SJCRH30 (cell line): ENCODE measurements around the gene LNX1. TPM values are rescaled to one million over a fixed set of nuclear protein-coding genes. Genes with fewer than 3 reads are reported as not detected.

Experiments
- DNase-seq, 2 experiments: peaks; one replicate each; pipeline ENCODE4 v3.0.0-alpha.2; 2015 to 2020
- H3K27ac ChIP-seq: fragments of 250-450 bp; sonication (Bioruptor Pico); 2 replicates; pipeline ENCODE4 v1.5.1; 2020; ENCODE audit warnings: mild to moderate bottlenecking, moderate library complexity
- H3K27me3 ChIP-seq: fragments of 250-450 bp; sonication (Bioruptor Pico); 2 replicates; pipeline ENCODE4 v1.5.1; 2020; ENCODE audit warnings: mild to moderate bottlenecking, moderate library complexity
- H3K36me3 ChIP-seq: fragments of 250-450 bp; sonication (Bioruptor Pico); 2 replicates; pipeline ENCODE4 v1.5.1; 2020; ENCODE audit warnings: mild to moderate bottlenecking, moderate library complexity
- H3K4me1 ChIP-seq: fragments of 250-450 bp; sonication (Bioruptor Pico); 2 replicates; pipeline ENCODE4 v1.5.1; 2020; ENCODE audit warnings: mild to moderate bottlenecking, moderate library complexity
- H3K4me3 ChIP-seq: fragments of 250-450 bp; sonication (Bioruptor Pico); 2 replicates; pipeline ENCODE4 v1.5.1; 2020; ENCODE audit warnings: mild to moderate bottlenecking, moderate library complexity
- H3K9me3 ChIP-seq: fragments of 250-450 bp; sonication (Bioruptor Pico); replicated peaks from 2 replicates; pipeline ENCODE4 v1.5.1; 2020; ENCODE audit warnings: mild to moderate bottlenecking, moderate library complexity
- total RNA-seq: library from RNA; depleted of rRNA; stranded (reverse); fragments of >200 nt; shearing (Covaris generic); gene quantifications from 2 replicates; pipeline ENCODE4 v1.2.3, GENCODE V29; 2014

Gene LNX1
- total RNA-seq, 1 experiment from 2014 or later = 3.4 TPM

DNA sequence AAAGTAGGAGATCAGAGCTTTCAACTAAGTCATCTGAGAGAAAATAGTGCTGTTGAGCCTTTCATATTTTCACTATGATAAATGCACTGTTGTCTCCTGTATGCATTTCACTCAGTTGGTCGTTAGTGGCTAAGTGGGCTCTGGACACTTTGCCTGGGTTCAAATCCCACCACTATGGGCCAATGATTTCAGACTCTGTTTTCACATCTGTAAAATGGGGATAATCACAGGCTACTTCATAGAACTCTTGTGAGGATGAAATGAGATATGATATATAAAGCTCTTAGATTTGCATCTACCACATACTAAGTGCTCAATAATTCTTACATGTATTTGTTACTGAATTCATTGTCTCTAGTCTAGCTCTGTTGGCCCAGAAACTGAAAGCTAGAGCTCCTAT is 16.8 kb downstream of the LNX1 start:
- no peak overlapping the region for H3K4me3 ChIP-seq
- no peaks in the 10 kb centered on the region for H3K27me3 ChIP-seq
- no peak for DNase-seq
- peaks cover 41% of the 10 kb centered on the region for H3K4me1 ChIP-seq
- H3K9me3 ChIP-seq = no peaks in the 10 kb centered on the region
- H3K36me3 ChIP-seq = no peaks in the 10 kb centered on the region
- H3K27ac ChIP-seq = no peak overlapping the region

DNA sequence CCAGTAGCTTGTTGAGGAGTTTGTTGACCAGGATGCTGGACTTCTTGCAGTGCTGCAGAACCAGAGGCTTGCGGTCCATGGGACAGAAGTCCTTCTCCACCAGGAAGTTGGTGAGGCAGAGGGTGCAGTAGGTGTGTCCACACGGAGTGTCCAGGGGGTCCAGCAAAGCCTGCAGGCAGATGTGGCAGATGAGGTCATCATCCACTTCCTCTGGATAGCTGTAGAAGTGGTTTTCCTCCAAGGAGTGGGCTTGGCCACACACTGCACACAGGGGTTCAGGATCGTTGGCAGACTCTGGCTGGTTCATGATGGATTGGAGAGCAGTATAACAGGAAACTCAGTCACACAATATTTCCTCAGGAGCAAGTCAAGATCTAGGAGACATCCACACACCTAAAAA is 17.6 kb downstream of the LNX1 start:
- H3K27ac ChIP-seq = no peak overlapping the region
- DNase-seq = peak; percentile 33 to 37
- H3K27me3 ChIP-seq = no peaks in the 10 kb centered on the region
- peaks cover 39% of the 10 kb centered on the region for H3K4me1 ChIP-seq
- no peaks in the 10 kb centered on the region for H3K9me3 ChIP-seq
- H3K4me3 ChIP-seq = no peak overlapping the region
- no peaks in the 10 kb centered on the region for H3K36me3 ChIP-seq

DNA sequence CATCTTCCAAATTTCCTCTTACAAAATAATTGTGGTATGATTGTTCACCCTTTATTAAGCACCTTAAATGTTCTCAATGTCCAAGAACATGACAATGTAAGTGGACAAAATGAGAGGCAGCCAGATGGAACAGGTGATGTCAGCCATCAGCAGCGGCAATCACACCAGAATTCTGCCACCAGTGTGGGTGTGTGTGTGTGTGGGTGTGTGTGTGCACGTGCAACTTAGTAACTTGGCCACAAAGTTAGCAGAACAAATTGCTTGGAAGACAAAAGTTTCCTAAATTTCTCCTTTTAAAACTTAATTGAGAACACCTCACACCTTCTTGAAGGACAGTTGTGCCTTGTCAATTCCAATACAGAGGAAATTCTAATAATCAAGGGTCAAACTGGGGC is 18.7 kb downstream of the LNX1 start:
- H3K36me3 ChIP-seq = no peaks in the 10 kb centered on the region
- peaks cover 38% of the 10 kb centered on the region for H3K4me1 ChIP-seq
- peak overlapping the region; percentile 59 for H3K27ac ChIP-seq
- peak in 1 of 2 experiments; percentile 24 for DNase-seq
- H3K4me3 ChIP-seq = no peak overlapping the region
- no peaks in the 10 kb centered on the region for H3K27me3 ChIP-seq
- no peaks in the 10 kb centered on the region for H3K9me3 ChIP-seq

DNA sequence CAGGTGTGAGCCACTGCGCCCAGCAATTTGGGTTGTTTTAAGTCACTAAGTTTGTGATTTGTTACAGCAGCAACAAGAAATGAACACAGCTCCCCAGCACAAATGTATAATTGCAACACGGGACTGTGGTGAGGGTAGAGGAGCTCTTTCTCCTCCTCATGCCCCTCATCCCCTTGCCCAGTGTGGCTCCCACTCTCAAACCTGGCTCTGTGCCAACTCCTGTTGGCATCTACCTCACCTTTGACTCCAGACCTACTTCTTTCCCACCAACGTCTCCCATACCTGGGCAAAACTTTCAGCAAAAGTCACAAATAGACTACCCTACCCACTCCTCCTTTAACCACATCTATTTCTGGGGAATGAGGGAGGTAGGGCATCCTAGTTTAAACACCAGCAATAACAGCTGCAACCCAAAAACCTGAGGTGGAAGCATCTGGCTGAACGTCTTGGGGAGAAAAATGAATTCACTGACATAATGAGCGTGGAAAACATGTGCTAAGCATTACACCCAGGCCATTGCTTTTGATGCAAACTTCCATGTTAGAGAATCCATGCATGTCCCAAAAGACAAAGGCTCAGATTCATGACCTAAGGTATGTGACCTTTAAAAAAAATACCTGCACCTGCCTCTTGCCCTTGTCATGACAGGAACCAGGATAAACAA is 19.2 kb downstream of the LNX1 start:
- peak; percentile 58 to 86 for DNase-seq
- no peak overlapping the region for H3K4me3 ChIP-seq
- H3K27ac ChIP-seq = peak overlapping the region; percentile 59
- H3K36me3 ChIP-seq = no peaks in the 10 kb centered on the region
- no peaks in the 10 kb centered on the region for H3K27me3 ChIP-seq
- peaks cover 33% of the 10 kb centered on the region for H3K4me1 ChIP-seq
- no peaks in the 10 kb centered on the region for H3K9me3 ChIP-seq

DNA sequence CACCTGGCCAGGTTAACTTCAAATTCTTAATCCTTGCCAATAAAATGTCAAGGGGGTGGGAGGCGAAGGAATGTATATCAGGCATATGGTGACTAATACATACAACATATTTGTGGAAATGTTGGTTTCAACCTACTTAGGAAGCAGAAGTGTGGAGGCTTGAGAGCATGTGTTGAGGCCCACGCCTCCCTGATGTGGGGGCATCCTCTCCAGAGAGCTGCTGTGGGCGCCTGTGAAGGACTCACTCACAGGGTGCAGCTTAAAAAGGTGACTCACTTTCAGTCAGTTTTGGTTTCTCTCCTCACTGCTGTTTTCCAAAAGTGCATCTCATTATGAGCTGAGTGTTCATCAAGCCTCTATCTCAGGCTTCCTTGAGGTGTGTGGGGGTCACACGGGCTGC is 27.5 kb downstream of the LNX1 start:
- H3K27me3 ChIP-seq = no peaks in the 10 kb centered on the region
- peak; percentile 64 to 68 for DNase-seq
- peaks cover 12% of the 10 kb centered on the region for H3K4me1 ChIP-seq
- no peaks in the 10 kb centered on the region for H3K9me3 ChIP-seq
- H3K27ac ChIP-seq = no peak overlapping the region
- no peaks in the 10 kb centered on the region for H3K36me3 ChIP-seq
- no peak overlapping the region for H3K4me3 ChIP-seq

DNA sequence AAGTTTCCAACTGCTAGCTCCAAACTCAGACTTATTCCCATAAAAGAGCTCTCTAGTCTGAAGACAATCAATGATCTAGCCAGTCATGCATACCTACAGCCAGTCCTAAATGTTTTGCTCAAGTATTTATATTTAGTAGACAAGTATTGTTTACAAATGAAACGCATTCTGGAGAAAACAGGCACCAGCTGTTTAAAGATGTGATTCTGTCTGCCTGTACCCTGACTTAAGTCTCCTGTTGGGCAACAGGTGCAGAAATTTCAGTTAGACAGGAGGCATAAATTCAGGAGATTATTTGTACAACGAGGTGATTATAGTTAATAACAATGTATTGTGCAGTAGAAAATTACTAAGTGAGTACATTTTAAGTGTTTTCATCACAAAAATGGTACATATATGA is 28.9 kb downstream of the LNX1 start:
- peak in 1 of 2 experiments; percentile 31 for DNase-seq
- Histone ChIP-seq H3K4me1 (peaks cover 15% of the 10 kb centered on the region), H3K27ac (no peak overlapping the region), H3K9me3 (no peaks in the 10 kb centered on the region), H3K36me3 (no peaks in the 10 kb centered on the region), H3K4me3 (no peak overlapping the region), H3K27me3 (no peaks in the 10 kb centered on the region)

DNA sequence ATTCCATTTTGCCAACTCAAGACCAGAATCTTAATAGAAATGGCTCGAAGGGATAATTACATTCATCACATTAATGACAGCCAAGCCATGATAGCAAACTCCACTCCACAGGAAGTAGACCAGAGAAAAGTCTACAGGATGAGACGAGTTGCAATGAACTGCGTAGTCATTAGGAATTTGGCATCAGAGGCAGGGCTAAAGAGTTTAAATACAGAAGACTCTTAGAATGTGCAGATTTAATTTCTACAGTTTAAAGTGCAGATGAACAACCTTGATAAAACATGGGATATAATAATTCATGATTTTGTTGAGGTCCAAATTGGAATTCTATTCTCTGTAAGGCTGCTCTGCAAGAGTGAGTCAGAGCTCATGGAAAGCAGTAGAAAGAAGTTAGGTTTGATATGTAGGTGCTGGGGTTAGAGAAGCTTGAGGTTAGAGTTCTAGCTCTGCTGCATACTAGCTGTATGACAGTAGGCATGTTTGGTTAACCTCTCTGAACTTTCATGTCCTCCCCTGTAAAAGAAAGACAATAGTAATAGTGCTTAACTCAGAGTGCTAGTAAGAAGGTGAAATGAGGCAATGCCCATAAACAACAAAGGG is 32.2 kb downstream of the LNX1 start:
- peaks cover 20% of the 10 kb centered on the region for H3K4me1 ChIP-seq
- no peak for DNase-seq
- no peak overlapping the region for H3K27ac ChIP-seq
- no peaks in the 10 kb centered on the region for H3K27me3 ChIP-seq
- no peaks in the 10 kb centered on the region for H3K36me3 ChIP-seq
- H3K9me3 ChIP-seq = no peaks in the 10 kb centered on the region
- no peak overlapping the region for H3K4me3 ChIP-seq

DNA sequence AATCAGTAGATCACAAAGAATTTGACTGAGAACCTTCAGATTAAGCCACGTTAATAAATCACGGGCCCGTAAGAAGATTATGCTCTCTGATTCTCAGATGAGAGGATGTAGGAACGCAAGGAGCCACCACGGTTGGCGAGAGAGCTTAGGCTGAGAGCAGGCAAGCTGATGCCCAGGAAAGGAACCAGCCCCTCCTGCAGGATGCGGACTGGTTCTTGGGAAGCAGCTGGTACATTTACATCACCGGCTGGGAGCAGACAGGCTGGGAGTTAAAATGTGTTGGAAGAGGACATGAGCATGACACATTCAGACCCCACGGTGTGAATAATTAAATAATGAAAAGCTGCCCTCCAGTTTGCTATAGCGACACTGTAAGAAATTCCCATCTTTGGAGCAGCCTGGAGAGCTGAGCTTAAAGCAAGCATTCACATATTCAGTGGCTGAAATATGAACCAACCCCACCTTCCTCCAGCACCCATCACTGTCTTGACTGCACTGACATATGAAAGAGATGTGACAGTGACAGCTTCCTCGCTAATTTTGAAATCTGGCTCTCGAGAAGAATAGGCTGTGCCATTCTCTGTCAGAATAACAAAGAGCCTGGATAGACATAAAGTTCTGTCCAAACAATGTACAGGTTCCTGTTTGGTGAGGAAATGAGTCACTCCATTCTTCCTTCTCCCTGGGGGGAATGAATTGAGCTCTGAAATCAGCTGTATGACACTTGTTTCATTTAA is 33.1 kb downstream of the LNX1 start:
- no peak overlapping the region for H3K4me3 ChIP-seq
- H3K9me3 ChIP-seq = no peaks in the 10 kb centered on the region
- H3K36me3 ChIP-seq = no peaks in the 10 kb centered on the region
- DNase-seq = peak; percentile 22 to 23
- H3K27ac ChIP-seq = no peak overlapping the region
- no peaks in the 10 kb centered on the region for H3K27me3 ChIP-seq
- H3K4me1 ChIP-seq = peaks cover 18% of the 10 kb centered on the region

DNA sequence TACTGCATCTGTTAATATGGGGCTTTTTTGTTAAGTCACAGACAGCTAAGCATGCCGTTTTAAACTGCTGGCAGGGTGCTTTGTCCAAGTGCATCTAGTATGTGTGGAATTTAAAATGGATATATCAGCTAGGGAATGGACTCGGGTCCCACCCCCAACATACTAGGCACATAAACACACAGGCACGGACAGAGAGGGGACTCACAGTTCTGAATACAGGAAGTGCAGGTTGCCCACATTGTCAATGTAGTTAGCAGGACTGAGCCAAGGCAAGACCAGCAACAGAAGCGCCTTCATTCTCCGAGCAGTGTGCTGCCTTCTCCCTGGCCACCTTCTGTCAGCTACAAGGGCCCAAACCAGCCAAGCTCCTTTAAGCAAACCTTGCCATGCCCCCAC is 33.6 kb downstream of the LNX1 start:
- no peaks in the 10 kb centered on the region for H3K27me3 ChIP-seq
- no peak overlapping the region for H3K4me3 ChIP-seq
- no peak overlapping the region for H3K27ac ChIP-seq
- H3K4me1 ChIP-seq = peaks cover 17% of the 10 kb centered on the region
- no peaks in the 10 kb centered on the region for H3K36me3 ChIP-seq
- no peaks in the 10 kb centered on the region for H3K9me3 ChIP-seq
- DNase-seq = no peak

DNA sequence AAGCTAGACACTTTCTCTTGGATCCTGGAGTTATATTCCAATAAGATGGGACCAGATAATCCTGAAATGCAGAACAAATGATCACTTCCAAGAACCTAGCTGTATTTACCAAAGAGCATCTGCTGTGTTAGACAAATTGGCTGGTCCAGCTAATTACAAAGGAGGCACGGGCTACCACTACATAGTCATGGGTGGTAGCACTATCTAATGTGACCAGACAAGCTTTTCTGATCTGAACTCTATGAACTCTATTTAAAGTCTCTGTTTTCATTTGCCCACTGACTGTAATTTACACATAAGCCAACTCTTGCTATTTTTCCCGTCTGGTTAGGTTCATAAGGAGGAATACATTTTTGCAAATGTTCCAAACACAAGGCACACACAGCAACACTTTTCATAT is 34.6 kb downstream of the LNX1 start:
- Histone ChIP-seq H3K9me3 (no peaks in the 10 kb centered on the region), H3K4me1 (peaks cover 12% of the 10 kb centered on the region), H3K27ac (no peak overlapping the region), H3K36me3 (no peaks in the 10 kb centered on the region), H3K27me3 (no peaks in the 10 kb centered on the region), H3K4me3 (no peak overlapping the region)
- no peak for DNase-seq

DNA sequence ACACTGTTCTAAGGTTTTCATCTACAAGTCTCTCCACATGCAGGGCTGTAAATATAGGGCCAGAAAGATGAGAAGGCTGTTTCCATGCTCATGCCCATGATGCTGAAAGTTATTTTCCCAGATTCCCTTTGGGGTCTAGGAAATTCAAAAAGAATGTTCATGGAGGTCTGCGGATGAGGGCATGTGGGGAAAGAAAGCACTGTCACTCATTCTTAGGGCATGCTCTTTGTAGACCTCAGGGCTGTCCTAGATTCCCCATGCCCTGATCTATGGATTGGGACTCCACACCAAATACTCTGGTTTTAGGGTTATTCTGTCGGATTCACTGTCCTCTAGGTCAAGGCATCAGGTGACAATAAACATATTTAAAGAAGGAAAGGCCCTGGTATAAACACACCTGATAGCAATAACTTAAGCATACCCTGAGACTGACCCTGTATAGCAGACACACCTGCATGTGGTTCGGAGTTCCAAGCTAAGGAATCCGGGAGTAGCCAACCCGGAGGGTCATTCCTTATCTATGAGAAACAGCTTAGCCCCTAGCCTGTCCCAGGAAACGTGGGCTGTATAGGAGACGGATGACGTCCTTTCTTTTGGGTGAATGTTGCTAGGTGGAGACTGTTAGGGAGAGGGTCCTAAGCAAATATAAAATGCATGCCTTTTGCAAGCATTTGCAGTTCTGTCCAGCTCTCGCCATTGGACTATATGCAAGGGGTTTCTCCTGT is 37.6 kb downstream of the LNX1 start:
- Histone ChIP-seq H3K27ac (no peak overlapping the region), H3K4me1 (peaks cover 12% of the 10 kb centered on the region), H3K36me3 (no peaks in the 10 kb centered on the region), H3K4me3 (no peak overlapping the region), H3K9me3 (peaks cover under 1% of the 10 kb centered on the region; the same call in 1 of the 2 replicates), H3K27me3 (no peaks in the 10 kb centered on the region)
- DNase-seq = no peak

DNA sequence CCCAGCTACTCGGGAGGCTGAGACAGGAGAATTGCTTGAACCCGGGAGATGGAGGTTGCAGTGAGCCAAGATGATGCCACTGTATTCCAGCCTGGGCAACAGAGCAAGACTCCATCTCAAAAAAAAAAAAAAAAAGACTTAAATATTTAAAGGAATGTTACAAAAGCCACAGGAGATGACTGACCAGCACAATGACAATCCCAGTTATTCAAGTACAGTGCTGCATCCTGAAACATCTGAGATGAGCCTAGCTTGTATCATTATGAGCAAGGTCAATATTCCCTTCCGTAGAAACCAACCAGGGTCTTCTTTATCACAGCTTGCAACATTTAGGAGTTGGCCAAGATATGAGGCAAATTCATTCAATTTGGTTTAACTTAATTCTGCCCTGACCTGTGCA is 38.6 kb downstream of the LNX1 start:
- no peak for DNase-seq
- peaks cover 4% of the 10 kb centered on the region; the same call in 1 of the 2 replicates for H3K9me3 ChIP-seq
- no peaks in the 10 kb centered on the region for H3K36me3 ChIP-seq
- H3K4me3 ChIP-seq = no peak overlapping the region
- H3K4me1 ChIP-seq = peaks cover 9% of the 10 kb centered on the region
- H3K27ac ChIP-seq = no peak overlapping the region
- H3K27me3 ChIP-seq = no peaks in the 10 kb centered on the region

DNA sequence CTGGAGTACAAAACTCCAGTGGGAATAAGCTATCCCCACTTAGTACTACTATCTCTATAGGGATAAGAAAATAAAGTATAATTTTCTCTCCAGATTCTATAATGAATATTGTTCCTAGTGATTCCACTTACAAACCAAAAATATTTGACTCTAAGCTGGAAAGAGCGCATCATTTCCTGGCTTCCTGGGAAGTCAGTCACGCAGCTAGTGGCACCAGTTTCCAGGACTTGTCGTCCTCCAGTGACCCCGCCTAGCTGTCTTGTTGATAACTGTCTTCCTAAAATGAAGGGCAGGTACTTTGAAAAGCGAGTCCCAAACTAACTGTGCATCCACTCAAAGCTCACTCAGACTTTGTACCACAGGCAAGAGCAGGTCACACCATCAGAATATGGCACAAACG is 39.3 kb downstream of the LNX1 start:
- no peak for DNase-seq
- H3K4me1 ChIP-seq = peaks cover 9% of the 10 kb centered on the region
- no peaks in the 10 kb centered on the region for H3K36me3 ChIP-seq
- peaks cover 4% of the 10 kb centered on the region; the same call in 1 of the 2 replicates for H3K9me3 ChIP-seq
- no peak overlapping the region for H3K4me3 ChIP-seq
- H3K27me3 ChIP-seq = no peaks in the 10 kb centered on the region
- no peak overlapping the region for H3K27ac ChIP-seq

DNA sequence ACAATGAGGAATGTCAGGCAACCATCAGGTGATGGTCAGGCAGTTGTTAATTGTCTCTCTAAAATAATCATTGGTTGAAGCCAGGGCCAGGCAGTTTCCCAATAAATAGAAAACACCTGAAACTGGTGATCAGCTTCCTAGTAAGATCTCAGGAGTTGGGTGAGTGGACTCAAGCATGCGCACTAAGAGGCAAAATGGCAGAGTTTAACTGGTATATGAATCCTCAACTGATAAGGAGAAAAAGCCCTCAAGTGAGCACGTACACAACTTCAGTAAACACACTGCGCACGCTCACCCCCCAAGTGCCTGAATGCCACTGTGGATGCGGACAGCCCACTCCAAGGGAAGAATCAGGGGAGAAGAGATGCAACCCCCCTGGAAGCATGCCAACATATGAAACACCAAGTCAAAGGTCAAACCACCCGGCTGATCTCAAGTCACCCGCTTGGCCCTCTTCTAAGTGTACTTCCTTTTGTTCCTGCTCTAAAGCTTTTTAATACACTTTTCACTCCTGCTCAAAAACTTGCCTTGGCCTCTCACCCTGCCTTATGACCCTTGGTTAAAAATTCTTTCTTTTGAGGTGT is 39.9 kb downstream of the LNX1 start:
- no peak overlapping the region for H3K27ac ChIP-seq
- no peaks in the 10 kb centered on the region for H3K27me3 ChIP-seq
- peaks cover 9% of the 10 kb centered on the region for H3K4me1 ChIP-seq
- H3K9me3 ChIP-seq = peaks cover 4% of the 10 kb centered on the region; the same call in 1 of the 2 replicates
- H3K36me3 ChIP-seq = no peaks in the 10 kb centered on the region
- no peak overlapping the region for H3K4me3 ChIP-seq
- no peak for DNase-seq
